A549 (cell line): ENCODE results near the gene TRIM3. TPM values are rescaled to one million over a fixed set of nuclear protein-coding genes. Genes with fewer than 3 reads are reported as not detected.

Experiments used
- ATAC-seq, 2 experiments: fragments of 200-7000 bp in 1 of 2; fragments of >200 bp in 1 of 2; cut with Nextera tagmentation in 1 of 2; cut with Tn5 transposase in 1 of 2; 3 replicates each; pipeline versions ENCODE4 v1.8.0 to v1.9.1; 2018 to 2020; ENCODE audit warnings: mild to moderate bottlenecking in 1 of 2, moderate library complexity in 1 of 2
- CTCF ChIA-PET: fragments of 300-600 bp; sonication (Branson Sonifier 250); formaldehyde crosslinking; extraction: SDS; loops from one replicate; lab custom pipeline; 2021; ENCODE audit warnings: antibody characterized with exemption, inconsistent platforms; lab: Yijun Ruan, JAX
- POLR2A ChIA-PET: fragments of 350-600 bp; formaldehyde crosslinking; extraction: SDS; loops from one replicate; lab custom pipeline; 2021; ENCODE audit warnings: antibody characterized with exemption, inconsistent platforms; lab: Yijun Ruan, JAX
- DNase-seq, 2 experiments: peaks; one replicate each; pipeline versions ENCODE4 v3.0.0 to v3.0.0-alpha.2; 2011 to 2016; ENCODE audit warnings: low read depth in 1 of 2, low spot score in 1 of 2
- FAIRE-seq: peaks from 2 replicates; lab custom pipeline; 2011; peaks lifted over from hg19 to GRCh38; lab: Jason Lieb, UNC
- H3K27ac ChIP-seq, 2 experiments: fragments of >200 bp; sonication (Bioruptor Twin); formaldehyde crosslinking; 3 replicates each; pipeline ENCODE4 v1.5.1; 2016 to 2017
- H3K4me1 ChIP-seq: fragments of >200 bp; sonication (Bioruptor Twin); formaldehyde crosslinking; 3 replicates; pipeline ENCODE4 v1.6.1; 2016
- H3K4me2 ChIP-seq: fragments of >200 bp; sonication (Bioruptor Twin); formaldehyde crosslinking; 3 replicates; pipeline ENCODE4 v1.6.1; 2016
- H3K4me3 ChIP-seq: fragments of >200 bp; sonication (Bioruptor Twin); formaldehyde crosslinking; 3 replicates; pipeline ENCODE4 v1.5.1; 2016
- H3K9me3 ChIP-seq: fragments of >200 bp; sonication (Bioruptor Twin); formaldehyde crosslinking; 3 replicates; pipeline ENCODE4 v1.6.1; 2016
- BHLHE40 ChIP-seq: IDR thresholded peaks from 2 replicates; pipeline ENCODE4 v1.6.1; 2012; ENCODE audit warnings: low read depth, low read length, inconsistent platforms
- CEBPB ChIP-seq, 2 experiments: fragments of >200 bp in 1 of 2; sonication (Bioruptor Twin) in 1 of 2; formaldehyde crosslinking in 1 of 2; IDR thresholded peaks; 2 replicates each; pipeline ENCODE4 v1.6.1; 2012 to 2016
- E2F6 ChIP-seq: IDR thresholded peaks from 2 replicates; pipeline ENCODE4 v1.6.1; 2012; ENCODE audit warnings: low read depth, borderline replicate concordance
- EHMT2 ChIP-seq: fragments of 200-600 bp; sonication (generic); IDR thresholded peaks from 2 replicates; pipeline ENCODE4 v1.6.1; 2016; ENCODE audit warnings: antibody characterized with exemption, low read depth, mild to moderate bottlenecking, moderate library complexity
- FOSB ChIP-seq: fragments of 250-450 bp; sonication (Bioruptor Pico); IDR thresholded peaks from 2 replicates; pipeline ENCODE4 v1.5.0; 2020; ENCODE audit warnings: mild to moderate bottlenecking, moderate library complexity
- FOSL2 ChIP-seq, 2 experiments: fragments of 450-650 bp in 1 of 2; fragments of >200 bp in 1 of 2; sonication (Bioruptor Twin) in 1 of 2; formaldehyde crosslinking; IDR thresholded peaks; 2 replicates each; pipeline versions ENCODE4 v1.5.0 to v1.6.1; 2016 to 2020; ENCODE audit warnings: mild to moderate bottlenecking in 1 of 2, moderate library complexity in 1 of 2
- FOXS1 ChIP-seq: fragments of 250-450 bp; sonication (Bioruptor Pico); IDR thresholded peaks from 2 replicates; pipeline ENCODE4 v1.5.0; 2020; ENCODE audit warnings: mild to moderate bottlenecking, moderate library complexity
- HDAC2 ChIP-seq: fragments of 200-600 bp; sonication (generic); IDR thresholded peaks from 2 replicates; pipeline ENCODE4 v1.6.1; 2016
- HOXA7 ChIP-seq: fragments of 250-450 bp; sonication (Bioruptor Pico); IDR thresholded peaks from 2 replicates; pipeline ENCODE4 v1.5.0; 2020; ENCODE audit warnings: mild to moderate bottlenecking, moderate library complexity
- JUNB ChIP-seq: fragments of >200 bp; sonication (Bioruptor Twin); formaldehyde crosslinking; IDR thresholded peaks from 2 replicates; pipeline ENCODE4 v1.6.1; 2016
- KDM5A ChIP-seq: fragments of 200-600 bp; sonication (generic); IDR thresholded peaks from 2 replicates; pipeline ENCODE4 v1.6.1; 2016; ENCODE audit warnings: antibody characterized with exemption, mild to moderate bottlenecking
- MYC ChIP-seq: IDR thresholded peaks from 2 replicates; pipeline ENCODE4 v1.6.1; 2012; ENCODE audit warnings: mild to moderate bottlenecking, inconsistent platforms, low read length, improper control_type of control experiment, borderline replicate concordance
- PHF8 ChIP-seq: fragments of 200-600 bp; sonication (generic); IDR thresholded peaks from 2 replicates; pipeline ENCODE4 v1.6.1; 2016; ENCODE audit warnings: low read depth, mild to moderate bottlenecking, antibody characterized with exemption, moderate library complexity, borderline replicate concordance
- POLR2AphosphoS2 ChIP-seq: conservative IDR thresholded peaks from 2 replicates; pipeline ENCODE4 v1.6.1; 2012; ENCODE audit warnings: low read length, improper control_type of control experiment, inconsistent platforms
- REST ChIP-seq: fragments of 200-600 bp; sonication (generic); IDR thresholded peaks from 2 replicates; pipeline ENCODE4 v1.6.1; 2016; ENCODE audit warnings: antibody characterized with exemption, mild to moderate bottlenecking, moderate library complexity
- RNF2 ChIP-seq: fragments of 200-600 bp; sonication (generic); IDR thresholded peaks from 2 replicates; pipeline ENCODE4 v1.6.1; 2016; ENCODE audit warnings: low read depth, mild to moderate bottlenecking, antibody characterized with exemption, moderate library complexity, borderline replicate concordance
- SMC3 ChIP-seq: fragments of >200 bp; sonication (Bioruptor Twin); formaldehyde crosslinking; IDR thresholded peaks from 3 replicates; pipeline ENCODE4 v1.6.1; 2018; ENCODE audit warnings: inconsistent platforms
- SREBF2 ChIP-seq: fragments of 450-650 bp; IDR thresholded peaks from 2 replicates; pipeline ENCODE4 v1.6.1; 2014; ENCODE audit warnings: mild to moderate bottlenecking, moderate library complexity
- USF2 ChIP-seq: fragments of 450-650 bp; IDR thresholded peaks from 2 replicates; pipeline ENCODE4 v1.6.1; 2014; ENCODE audit warnings: antibody characterized with exemption
- ZC3H11A ChIP-seq: fragments of 450-650 bp; IDR thresholded peaks from 2 replicates; pipeline ENCODE4 v1.6.1; 2014; ENCODE audit warnings: antibody characterized with exemption, mild to moderate bottlenecking
- ZSCAN20 ChIP-seq: fragments of 250-450 bp; sonication (Bioruptor Pico); IDR thresholded peaks from 2 replicates; pipeline ENCODE4 v1.8.0; 2022; ENCODE audit warnings: mild to moderate bottlenecking, moderate library complexity
- WGBS: methylation state at CpG from one replicate; pipeline ENCODE4 v1.1.6; 2017; ENCODE audit errors: missing lambda C conversion rate; 5-methylcytosine and 5-hydroxymethylcytosine counted together
- polyA plus RNA-seq, 4 experiments: library from polyadenylated mRNA; depleted of rRNA in 3 of 4; stranded (reverse); fragments of >200 nt; fragmentation: RNase III in 1 of 4; extraction: RNeasy Plus Mini Kit Qiagen cat#74134 plus additional on column Dnase treatment in 1 of 4; gene quantifications; 2 replicates in 3 of 4; 3 replicates in 1 of 4; pipeline ENCODE4 v1.2.3, GENCODE V29; 2011 to 2017
- TF ChIP-seq, protein P1 (sequence below): fragments of 250-450 bp; sonication (Bioruptor Pico); IDR thresholded peaks from 2 replicates; pipeline ENCODE4 v1.5.0; 2021; ENCODE audit warnings: mild to moderate bottlenecking, moderate library complexity, borderline replicate concordance
- TF ChIP-seq, protein P2 (sequence below): fragments of 150-350 bp; IDR thresholded peaks from 2 replicates; pipeline ENCODE4 v1.6.1; 2014; ENCODE audit warnings: low read depth, mild to moderate bottlenecking, low read length

TRIM3 gene
- polyA plus RNA-seq, 2 of the 4 experiments (the other 2 are of a cell fraction), result 10.0 to 17.5 TPM

DNA sequence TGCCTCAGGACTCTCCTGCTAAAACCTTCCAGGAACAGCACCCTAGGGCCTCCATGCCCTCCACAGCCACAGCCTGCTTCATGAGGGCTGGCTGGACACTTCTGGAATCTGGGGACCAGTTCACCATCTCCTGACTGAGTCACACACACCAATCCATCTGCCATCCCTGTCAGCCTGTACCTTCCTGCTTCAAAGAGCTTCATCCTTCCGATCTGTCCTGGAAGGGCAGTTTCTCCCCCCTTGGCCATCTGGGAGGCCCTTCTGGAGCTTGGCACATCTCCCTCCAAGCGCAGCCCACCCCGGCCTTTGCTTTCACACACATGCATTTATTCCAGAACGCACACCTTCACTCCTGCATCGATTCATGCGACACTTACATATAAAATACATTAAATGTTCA is 67.9 kb downstream of the TRIM3 start:
- TF ChIP-seq, protein P1, sequence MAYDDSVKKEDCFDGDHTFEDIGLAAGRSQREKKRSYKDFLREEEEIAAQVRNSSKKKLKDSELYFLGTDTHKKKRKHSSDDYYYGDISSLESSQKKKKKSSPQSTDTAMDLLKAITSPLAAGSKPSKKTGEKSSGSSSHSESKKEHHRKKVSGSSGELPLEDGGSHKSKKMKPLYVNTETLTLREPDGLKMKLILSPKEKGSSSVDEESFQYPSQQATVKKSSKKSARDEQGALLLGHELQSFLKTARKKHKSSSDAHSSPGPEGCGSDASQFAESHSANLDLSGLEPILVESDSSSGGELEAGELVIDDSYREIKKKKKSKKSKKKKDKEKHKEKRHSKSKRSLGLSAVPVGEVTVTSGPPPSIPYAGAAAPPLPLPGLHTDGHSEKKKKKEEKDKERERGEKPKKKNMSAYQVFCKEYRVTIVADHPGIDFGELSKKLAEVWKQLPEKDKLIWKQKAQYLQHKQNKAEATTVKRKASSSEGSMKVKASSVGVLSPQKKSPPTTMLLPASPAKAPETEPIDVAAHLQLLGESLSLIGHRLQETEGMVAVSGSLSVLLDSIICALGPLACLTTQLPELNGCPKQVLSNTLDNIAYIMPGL (CRISPR knock-in tag), result no peak
- TF ChIP-seq REST (no peak), MYC (no peak), FOSL2 (IDR thresholded peaks at IDR 0.05) (no peak), FOSL2 (CRISPR knock-in tag; IDR thresholded peaks at IDR 0.05) (no peak), HDAC2 (no peak), RNF2 (no peak), HOXA7 (no peak)
- TF ChIP-seq, all 56 proteins: peak for 0
- CTCF ChIA-PET, result interaction anchor here (0.6 to 2.8 kb wide), 7 partner anchors 12 to 602 kb away, joined by 3 to 9 read pairs (median 4); partner anchors contain the start of gene SMPD1
- no peak overlapping the region for H3K27ac ChIP-seq
- no peak overlapping the region for H3K4me3 ChIP-seq
- no peaks in the 10 kb centered on the region for H3K9me3 ChIP-seq
- H3K4me2 ChIP-seq, result no peak overlapping the region
- DNase-seq, result no peak
- no peak for ATAC-seq
- 91% methylated on average over 6 of the region's 6 CpGs for WGBS
- H3K4me1 ChIP-seq, result no peaks in the 10 kb centered on the region
- no peak for FAIRE-seq
- POLR2A ChIA-PET, result no interaction called here

DNA sequence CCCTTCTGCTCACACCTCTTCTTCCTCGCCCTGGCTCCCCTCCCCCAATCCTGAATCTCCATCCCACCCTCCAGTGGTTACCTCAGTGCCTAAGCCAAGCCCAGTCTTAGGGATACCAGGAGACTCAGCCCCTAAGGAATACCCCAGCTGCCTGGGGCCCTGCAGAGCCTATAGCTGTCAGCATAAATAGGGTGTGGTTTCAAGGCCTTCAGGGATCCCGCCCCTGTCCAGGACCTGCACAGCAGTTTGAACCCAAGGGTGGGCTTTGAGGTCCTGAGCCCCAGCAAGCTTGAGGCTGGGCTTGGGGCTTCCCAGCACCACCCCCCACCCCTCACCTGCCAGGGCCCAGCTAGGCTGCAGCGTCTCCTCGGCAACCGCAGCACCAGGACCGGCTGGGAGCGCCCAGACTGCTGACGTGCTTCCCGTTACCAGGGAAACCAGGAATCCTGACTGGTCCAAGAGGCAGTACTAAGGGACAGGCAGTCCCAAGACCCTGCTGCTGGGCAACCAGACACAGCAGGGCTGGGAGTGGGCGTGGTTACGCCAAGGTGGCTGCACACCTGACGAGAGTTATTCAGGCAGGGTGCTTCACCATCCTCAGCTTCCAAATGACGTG is 68.6 kb downstream of the TRIM3 start:
- 90% methylated on average over 12 of the region's 13 CpGs for WGBS

More for the DNA sequence above, 68.6 kb downstream of the TRIM3 start:
- ATAC-seq, result no peak
- H3K4me1 ChIP-seq, result no peaks in the 10 kb centered on the region
- no peak overlapping the region for H3K4me3 ChIP-seq
- FAIRE-seq, result no peak
- TF ChIP-seq CEBPB (IDR thresholded peaks at IDR 0.05) (no peak), PHF8 (no peak), HDAC2 (no peak), ZSCAN20 (CRISPR knock-in tag) (no peak), BHLHE40 (no peak), SREBF2 (no peak), EHMT2 (no peak), KDM5A (no peak), POLR2AphosphoS2 (no peak), HOXA7 (no peak), E2F6 (no peak), USF2 (no peak), ZC3H11A (no peak), FOSB (CRISPR knock-in tag) (no peak), FOXS1 (CRISPR knock-in tag) (no peak), JUNB (no peak), SMC3 (no peak)
- TF ChIP-seq, protein P2, sequence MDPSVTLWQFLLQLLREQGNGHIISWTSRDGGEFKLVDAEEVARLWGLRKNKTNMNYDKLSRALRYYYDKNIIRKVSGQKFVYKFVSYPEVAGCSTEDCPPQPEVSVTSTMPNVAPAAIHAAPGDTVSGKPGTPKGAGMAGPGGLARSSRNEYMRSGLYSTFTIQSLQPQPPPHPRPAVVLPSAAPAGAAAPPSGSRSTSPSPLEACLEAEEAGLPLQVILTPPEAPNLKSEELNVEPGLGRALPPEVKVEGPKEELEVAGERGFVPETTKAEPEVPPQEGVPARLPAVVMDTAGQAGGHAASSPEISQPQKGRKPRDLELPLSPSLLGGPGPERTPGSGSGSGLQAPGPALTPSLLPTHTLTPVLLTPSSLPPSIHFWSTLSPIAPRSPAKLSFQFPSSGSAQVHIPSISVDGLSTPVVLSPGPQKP, result no peak
- TF ChIP-seq, all 56 proteins: peak for 0
- no peak overlapping the region for H3K4me2 ChIP-seq
- no peak overlapping the region for H3K27ac ChIP-seq
- no peaks in the 10 kb centered on the region for H3K9me3 ChIP-seq
- no peak for DNase-seq
- ChIA-PET POLR2A (no interaction called here), CTCF (interaction anchor here (1.0 to 2.8 kb wide), 5 partner anchors 12 to 100 kb away, joined by 3 to 9 read pairs (median 4); partner anchors contain the start of gene SMPD1)
